Panc1 (cell line): ENCODE measurements around the gene DTD1. TPM values are rescaled to one million over a fixed set of nuclear protein-coding genes. Genes with fewer than 3 reads are reported as not detected.

Experiments
- ATAC-seq: fragments of 200-7000 bp; cut with Tn5 transposase; 2 replicates; pipeline ENCODE4 v1.9.1; 2020; ENCODE audit warnings: mild to moderate bottlenecking, moderate library complexity
- BruUV-seq: library from RNA; stranded (reverse); fragments of 400-500 nt; replicated peaks from 2 replicates; lab custom pipeline; 2021; lab: Mats Ljungman, UMichigan
- CTCF ChIA-PET: fragments of 300-600 bp; sonication (Branson Sonifier 250); formaldehyde crosslinking; loops from one replicate; lab custom pipeline; 2022; ENCODE audit warnings: antibody characterized with exemption; lab: Charles Lee
- POLR2A ChIA-PET: fragments of 300-600 bp; sonication (Branson Sonifier 250); formaldehyde crosslinking; loops from one replicate; lab custom pipeline; 2022; ENCODE audit warnings: antibody characterized with exemption; lab: Charles Lee
- DNase-seq: peaks from one replicate; pipeline ENCODE4 v3.0.0-alpha.2; 2010; ENCODE audit warnings: low read depth, low spot score
- H3K27ac ChIP-seq: 2 replicates; pipeline ENCODE4 v1.5.1; 2011; ENCODE audit warnings: mild to moderate bottlenecking, low read length, inconsistent platforms
- H3K27me3 ChIP-seq: fragments of 200-500 bp; sonication (Bioruptor generic); 2 replicates; pipeline ENCODE4 v1.6.0; 2014; ENCODE audit warnings: low read length, inconsistent platforms; ENCODE audit not compliant: control insufficient read depth, insufficient read depth
- H3K36me3 ChIP-seq: fragments of 200-500 bp; sonication (Bioruptor generic); 2 replicates; pipeline ENCODE4 v1.5.1; 2014; ENCODE audit warnings: inconsistent platforms, mild to moderate bottlenecking, low read length, moderate library complexity; ENCODE audit not compliant: control insufficient read depth, insufficient read depth
- H3K4me1 ChIP-seq: 2 replicates; pipeline ENCODE4 v1.5.1; 2011; ENCODE audit warnings: inconsistent platforms, mild to moderate bottlenecking, low read length, moderate library complexity; ENCODE audit not compliant: control insufficient read depth, insufficient read depth
- H3K4me3 ChIP-seq, 2 experiments: 2 replicates each; pipeline ENCODE4 v1.5.1; 2011 to 2012; ENCODE audit warnings: low read depth in 2 of 2, low read length in 2 of 2, mild to moderate bottlenecking in 2 of 2, inconsistent platforms in 1 of 2, moderate library complexity in 1 of 2
- H3K9me3 ChIP-seq: fragments of 200-500 bp; sonication (Bioruptor generic); 2 replicates; pipeline ENCODE4 v1.5.1; 2014; ENCODE audit warnings: low read depth, mild to moderate bottlenecking, inconsistent platforms, low read length, moderate library complexity; ENCODE audit not compliant: control insufficient read depth, insufficient read depth
- CTCF ChIP-seq: fragments of 450-650 bp; IDR thresholded peaks from 2 replicates; pipeline ENCODE4 v1.5.1; 2017; ENCODE audit warnings: mild to moderate bottlenecking
- POLR2AphosphoS5 ChIP-seq: IDR thresholded peaks from 2 replicates; pipeline ENCODE4 v1.6.1; 2012; ENCODE audit warnings: mild to moderate bottlenecking, low read depth, low read length, moderate library complexity
- REST ChIP-seq, 2 experiments: IDR thresholded peaks; 2 replicates each; pipeline ENCODE4 v1.6.1; 2011 to 2012; ENCODE audit warnings: low read depth in 2 of 2, control low read depth in 1 of 2, low read length in 1 of 2, mild to moderate bottlenecking in 1 of 2, moderate library complexity in 1 of 2; ENCODE audit not compliant: insufficient read depth in 1 of 2
- SIN3A ChIP-seq: IDR thresholded peaks from 2 replicates; pipeline ENCODE4 v1.6.1; 2012; ENCODE audit warnings: low read depth, mild to moderate bottlenecking, low read length, moderate library complexity, borderline replicate concordance; ENCODE audit not compliant: insufficient read depth
- TCF7L2 ChIP-seq: IDR thresholded peaks from 2 replicates; pipeline ENCODE4 v1.6.1; 2011; ENCODE audit warnings: mild to moderate bottlenecking, low read depth, low read length, inconsistent platforms
- in situ Hi-C: cut with HindIII; loops from 2 replicates; pipeline ENCODE4 v1.10.0; 2016; ENCODE audit warnings: low sequenced_read_pairs, low pct_unique_long_range_greater_than_20kb
- intact Hi-C: fragments of 100-400 bp; cut with micrococcal nuclease; formaldehyde crosslinking; loops from one replicate; pipeline ENCODE4 v1.10.0; 2022; ENCODE audit not compliant: unreplicated experiment
- total RNA-seq: library from RNA; stranded (reverse); gene quantifications from one replicate; pipeline ENCODE4 v1.2.1, GENCODE V29; 2021; ENCODE audit not compliant: unreplicated experiment

Gene DTD1
- total RNA-seq, 1 experiment from 2014 or later, result 23.6 TPM

GRCh38 chr20:18545566-18545965 is 42.3 kb upstream of the DTD1 start:
- TF ChIP-seq CTCF (no peak), SIN3A (no peak), REST (IDR thresholded peaks at IDR 0.05; ENCODE audit: insufficient read depth in 1 of 2, low read depth in 2 of 2, low read length in 1 of 2) (no peak), POLR2AphosphoS5 (no peak), TCF7L2 (no peak)
- H3K36me3 ChIP-seq, result peaks cover 12% of the 10 kb centered on the region
- no peak overlapping the region for H3K4me3 ChIP-seq
- no peaks in the 10 kb centered on the region for H3K4me1 ChIP-seq
- ChIA-PET CTCF (no interaction called here), POLR2A (no interaction called here)
- in situ Hi-C loops, result no loop called here
- H3K27me3 ChIP-seq, result no peaks in the 10 kb centered on the region
- no peak for DNase-seq
- ATAC-seq, result no peak
- intact Hi-C loops, result no loop called here
- BruUV-seq, result no TSS peak
- H3K9me3 ChIP-seq, result no peaks in the 10 kb centered on the region
- H3K27ac ChIP-seq, result no peak overlapping the region

GRCh38 chr20:18548465-18548864 is 39.4 kb upstream of the DTD1 start:
- no peak for DNase-seq
- ChIA-PET POLR2A (interaction anchor here (0.7 kb wide), 1 partner anchor 24 kb away, joined by 3 read pairs; no protein-coding TSS in a partner anchor), CTCF (no interaction called here)
- H3K9me3 ChIP-seq, result no peaks in the 10 kb centered on the region
- no peak overlapping the region for H3K4me3 ChIP-seq
- H3K4me1 ChIP-seq, result no peaks in the 10 kb centered on the region
- no peak overlapping the region for H3K27ac ChIP-seq
- no peaks in the 10 kb centered on the region for H3K27me3 ChIP-seq
- in situ Hi-C loops (no loop called here), intact Hi-C loops (no loop called here)
- BruUV-seq, result no TSS peak
- TF ChIP-seq CTCF, result no peak
- ATAC-seq, result no peak
- peaks cover 15% of the 10 kb centered on the region for H3K36me3 ChIP-seq
